Measurements from ENCODE around the gene SLC51A.

Gene SLC51A

DNA sequence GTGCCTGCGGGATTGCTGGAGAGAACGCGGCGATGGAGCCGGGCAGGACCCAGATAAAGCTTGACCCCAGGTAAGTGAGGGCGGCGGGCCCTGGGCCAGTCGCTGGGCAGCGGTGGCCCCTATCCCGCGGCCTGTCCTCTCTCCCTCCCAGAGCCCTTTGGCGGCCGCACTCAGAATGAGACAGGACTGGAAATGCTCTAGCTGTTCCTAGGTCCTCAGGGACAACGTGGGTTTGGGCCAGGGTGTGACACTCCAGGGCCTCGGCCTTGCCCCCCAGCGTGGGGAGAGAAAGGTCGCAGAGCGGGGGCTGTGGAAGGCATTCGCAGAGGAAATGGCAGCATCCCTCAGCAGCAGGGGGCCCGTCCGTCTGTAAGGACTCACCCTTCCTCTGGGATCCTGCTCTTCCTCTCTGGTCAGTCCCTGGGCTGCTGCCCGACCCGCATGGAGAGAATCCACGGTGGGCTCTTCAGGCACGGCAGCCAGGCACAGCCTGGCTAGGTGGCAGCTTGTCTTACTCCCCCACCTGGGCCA, 412 bp downstream of the SLC51A start:
- no peak for DNase-seq (ENCODE audit: low spot score)

DNA sequence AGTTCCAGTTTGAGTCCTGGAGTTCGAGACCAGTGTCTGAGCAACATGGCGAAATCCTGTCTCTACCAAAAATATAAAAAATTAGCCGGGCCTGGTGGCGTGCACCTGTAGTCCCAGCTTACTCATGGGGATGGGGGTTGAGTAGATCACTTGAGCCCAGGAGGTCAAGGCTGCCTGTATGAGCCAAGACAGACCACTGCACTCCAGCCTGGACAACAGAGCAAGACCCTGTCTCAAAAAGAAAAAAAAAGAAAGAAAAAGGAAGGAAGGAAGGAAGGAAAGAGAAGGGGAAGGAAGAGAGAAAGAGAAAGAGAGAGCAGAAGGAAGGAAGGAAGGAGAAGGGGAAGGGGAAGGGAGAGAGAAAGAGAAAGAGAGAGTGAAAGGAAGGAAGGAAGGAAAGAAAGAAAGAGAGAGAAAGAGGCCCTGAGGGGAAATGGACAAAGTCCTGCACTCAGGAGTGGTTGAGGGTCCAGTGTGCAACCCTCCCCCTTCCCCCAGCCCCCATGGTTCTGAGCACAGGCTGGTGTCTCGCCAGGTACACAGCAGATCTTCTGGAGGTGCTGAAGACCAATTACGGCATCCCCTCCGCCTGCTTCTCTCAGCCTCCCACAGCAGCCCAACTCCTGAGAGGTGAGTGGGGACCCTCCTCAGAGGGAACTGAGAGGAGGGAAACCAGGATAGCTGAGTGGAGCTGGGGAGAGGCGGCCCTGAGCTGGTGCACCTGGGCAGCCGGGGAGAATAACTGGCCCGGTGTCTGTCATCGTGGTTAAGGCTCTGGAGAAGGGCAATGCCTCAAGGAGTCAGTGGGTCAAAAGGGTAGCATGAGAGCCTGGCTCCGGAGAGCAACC, 1.2 kb downstream of the SLC51A start:
- DNase-seq (ENCODE audit: low spot score), result no peak

DNA sequence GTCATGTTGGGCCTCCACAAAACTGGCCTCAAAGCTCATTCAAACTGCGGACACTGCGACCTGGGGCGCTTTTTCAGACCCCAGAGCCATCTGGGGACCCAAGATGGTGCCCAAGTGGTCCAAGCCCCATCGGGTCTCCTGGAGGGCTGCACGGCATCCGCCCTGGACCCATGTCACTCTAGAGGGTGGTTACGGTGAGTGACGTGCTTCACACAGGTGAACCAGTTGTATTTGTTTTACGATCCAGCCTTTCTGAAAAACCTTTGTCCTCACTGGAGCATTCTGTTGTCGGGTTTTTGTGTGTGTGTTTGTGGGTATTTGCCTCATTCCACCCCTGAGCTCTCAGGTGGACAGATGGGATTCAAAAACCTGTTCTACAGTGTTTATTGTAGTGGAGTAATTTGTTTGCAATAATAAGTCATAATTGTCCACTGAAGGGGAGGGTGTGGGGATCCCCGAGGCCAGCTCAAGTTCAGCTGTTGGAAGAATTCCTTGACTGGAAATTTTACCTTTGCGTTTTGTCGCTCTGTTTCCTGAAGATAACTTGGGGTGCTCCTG, 1.9 kb downstream of the SLC51A start:
- no peak for DNase-seq (ENCODE audit: low spot score)

DNA sequence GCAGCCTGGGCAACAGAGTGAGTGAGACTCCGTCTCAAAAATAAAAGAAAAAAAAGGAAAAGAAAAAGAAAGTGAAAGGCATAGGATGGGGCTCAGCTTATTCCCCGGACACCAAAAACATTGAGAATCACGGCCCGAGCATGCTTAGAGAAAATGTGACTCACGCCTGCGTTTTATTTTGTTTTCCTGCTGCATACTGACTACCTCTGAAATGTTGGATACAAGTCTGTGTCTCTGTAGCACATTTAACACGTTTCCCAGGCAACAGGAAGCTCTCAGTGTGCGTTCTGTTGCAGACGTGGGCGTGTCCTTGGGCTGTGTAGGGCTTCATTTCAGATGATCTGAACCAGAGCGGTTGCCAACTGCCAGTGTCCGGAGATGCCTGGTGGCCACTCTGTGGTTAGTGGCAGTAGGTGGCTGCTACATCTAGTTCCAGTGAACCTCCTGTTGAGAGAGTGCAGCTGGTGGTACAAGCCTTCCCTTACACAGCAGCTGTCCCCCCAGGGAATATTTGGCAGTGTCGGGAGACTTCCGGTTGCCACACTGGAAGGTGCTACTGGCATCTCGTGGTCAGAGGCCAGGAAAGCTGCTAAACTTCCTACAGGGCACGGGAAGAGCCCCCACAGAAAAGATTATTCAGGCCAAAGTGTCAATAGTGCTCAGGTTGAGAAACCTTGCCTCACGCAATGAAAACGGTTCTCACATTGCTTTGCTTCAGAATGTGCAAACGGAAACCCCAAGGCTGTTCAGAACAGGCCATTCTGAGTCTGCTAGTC, 3.0 kb downstream of the SLC51A start:
- peak; percentile 90 for DNase-seq (ENCODE audit: low spot score)

DNA sequence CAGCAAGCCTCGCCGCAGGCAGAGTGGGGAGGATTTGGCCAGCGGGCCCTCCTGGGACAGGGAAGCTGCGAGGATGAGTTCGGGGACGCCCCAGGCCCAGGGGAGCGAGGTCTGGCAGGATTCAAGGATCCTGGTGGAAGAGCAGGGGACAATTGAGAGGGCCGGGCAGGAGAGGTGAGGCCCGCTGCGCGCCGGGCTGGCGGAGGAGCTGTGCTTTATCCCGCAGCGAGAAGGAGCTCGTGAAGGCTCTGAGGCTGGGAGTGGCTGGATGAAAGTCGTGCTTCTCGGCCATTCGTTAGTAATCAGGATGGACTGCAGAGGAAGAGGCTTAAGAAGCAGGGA, 3.6 kb downstream of the SLC51A start:
- DNase-seq (ENCODE audit: low spot score), result no peak

DNA sequence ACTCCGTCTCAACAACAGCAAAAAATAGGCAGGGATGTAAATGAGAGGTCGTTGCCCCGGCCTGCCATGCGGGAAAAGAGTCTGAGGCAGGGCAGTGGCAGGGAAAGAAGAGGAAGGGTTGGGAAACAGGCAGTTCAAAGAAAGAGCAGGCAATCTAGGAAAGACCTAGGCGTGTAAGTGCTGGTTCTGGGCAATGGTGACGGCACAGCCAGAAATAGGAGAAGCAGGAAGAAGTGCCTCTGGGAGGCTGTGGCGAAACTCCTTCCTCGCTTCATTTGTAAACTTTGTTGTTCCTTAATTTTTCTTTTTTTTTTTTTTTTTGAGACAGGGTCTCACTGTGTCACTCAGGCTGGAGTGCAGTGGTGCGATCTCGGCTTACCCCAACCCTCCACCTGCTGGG, 4.3 kb downstream of the SLC51A start:
- DNase-seq (ENCODE audit: low spot score), result no peak

DNA sequence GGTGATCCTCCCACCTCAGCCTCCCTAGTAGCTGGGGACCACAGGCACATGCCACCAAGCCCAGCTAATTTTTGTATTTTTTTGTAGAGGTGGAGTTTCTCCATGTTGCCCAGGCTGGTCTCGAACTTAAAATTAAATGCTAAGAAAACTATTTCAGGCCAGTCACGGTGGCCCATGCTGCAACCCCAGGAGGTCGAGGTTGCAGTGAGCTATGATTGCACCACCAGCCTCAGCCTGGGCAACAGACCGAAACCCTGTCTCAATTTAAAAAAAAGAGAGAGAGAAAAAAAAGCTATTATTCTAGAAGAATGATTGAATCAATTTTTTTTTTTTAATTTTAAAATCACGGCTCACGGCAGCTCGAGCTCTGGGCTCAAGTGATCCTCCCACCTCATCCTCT, 4.7 kb downstream of the SLC51A start:
- no peak for DNase-seq (ENCODE audit: low spot score)

DNA sequence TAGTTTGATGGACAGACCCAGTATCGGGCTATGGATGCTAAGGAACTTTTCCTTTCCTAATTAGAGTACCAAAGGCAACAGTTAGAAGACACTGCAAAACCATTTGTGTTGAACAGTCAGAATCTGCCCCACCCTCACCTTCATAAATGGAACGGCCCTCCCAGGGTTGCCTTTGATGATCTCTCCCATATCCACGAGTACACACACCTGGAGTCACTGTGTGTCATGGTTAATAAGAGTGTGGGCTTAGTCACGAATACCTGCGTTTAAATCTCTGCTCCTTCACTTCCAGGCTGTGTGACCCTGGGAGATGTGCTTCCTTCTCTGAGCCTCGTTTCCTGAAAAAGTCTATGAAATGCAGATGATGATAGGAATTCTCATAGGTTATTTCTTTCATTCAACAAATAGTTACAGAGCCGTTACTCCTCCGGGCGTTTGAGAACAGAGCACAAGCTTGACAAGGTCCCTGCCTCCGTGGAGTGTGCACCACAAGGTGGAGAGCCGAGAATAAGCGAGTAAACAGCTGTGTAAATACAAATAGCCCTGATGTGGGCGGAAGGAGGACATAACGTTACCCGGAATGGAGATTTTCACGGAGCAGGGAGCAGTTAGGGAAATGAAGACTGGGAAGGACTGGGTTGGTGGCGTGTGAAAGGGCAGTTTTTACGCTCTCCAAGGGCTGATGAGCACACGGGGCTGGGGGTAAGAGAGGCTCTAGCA, 6.7 kb downstream of the SLC51A start:
- no peak for DNase-seq (ENCODE audit: low spot score)

DNA sequence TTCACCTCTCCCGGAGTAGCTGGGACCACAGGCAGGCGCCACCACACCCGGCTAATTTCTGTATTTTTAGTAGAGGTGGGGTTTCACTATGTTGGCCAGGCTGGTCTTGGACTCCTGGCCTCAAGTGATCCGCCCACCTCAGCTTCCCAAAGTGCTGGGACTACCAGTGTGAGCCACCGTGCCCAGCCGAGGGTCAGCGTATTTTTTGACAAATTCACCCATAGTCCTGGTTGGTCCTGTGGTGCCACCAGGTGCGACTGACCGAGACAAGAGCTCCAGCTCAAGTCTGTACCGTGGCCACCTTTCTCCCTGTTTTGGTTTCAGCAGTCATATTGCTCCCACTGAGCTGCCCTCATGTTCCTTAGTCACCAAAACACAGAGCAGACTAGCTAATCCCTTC, 8.8 kb downstream of the SLC51A start:
- DNase-seq (ENCODE audit: low spot score), result no peak

DNA sequence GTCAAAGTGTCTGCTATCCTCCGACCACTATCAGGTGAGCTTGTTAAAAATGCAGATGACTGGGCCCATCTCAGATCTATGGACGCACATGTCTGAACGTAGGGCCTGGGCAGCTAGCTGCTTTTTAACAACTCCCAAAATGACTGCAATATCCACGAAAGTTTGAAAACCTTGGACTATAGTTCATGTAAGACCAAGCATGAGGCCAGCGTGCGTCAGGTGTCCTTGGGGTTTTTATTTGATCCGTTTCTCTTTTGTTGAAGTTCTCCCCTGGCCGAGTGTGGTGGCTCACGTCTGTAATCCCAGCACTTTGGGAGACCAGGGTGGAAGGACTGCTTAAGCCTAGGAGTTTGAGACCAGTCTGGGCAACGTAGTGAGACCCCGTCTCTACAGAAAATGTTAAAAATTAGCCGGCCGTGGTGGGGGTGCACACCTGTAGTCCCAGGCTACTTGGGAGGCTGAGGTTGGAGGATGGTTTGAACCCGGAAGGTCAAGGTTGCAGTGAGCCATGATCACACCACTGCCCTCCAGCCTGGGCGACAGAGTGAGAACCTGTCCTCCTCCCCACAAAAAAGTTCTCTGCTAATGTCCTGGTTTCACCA, 9.5 kb downstream of the SLC51A start:
- DNase-seq (ENCODE audit: low spot score), result no peak

DNA sequence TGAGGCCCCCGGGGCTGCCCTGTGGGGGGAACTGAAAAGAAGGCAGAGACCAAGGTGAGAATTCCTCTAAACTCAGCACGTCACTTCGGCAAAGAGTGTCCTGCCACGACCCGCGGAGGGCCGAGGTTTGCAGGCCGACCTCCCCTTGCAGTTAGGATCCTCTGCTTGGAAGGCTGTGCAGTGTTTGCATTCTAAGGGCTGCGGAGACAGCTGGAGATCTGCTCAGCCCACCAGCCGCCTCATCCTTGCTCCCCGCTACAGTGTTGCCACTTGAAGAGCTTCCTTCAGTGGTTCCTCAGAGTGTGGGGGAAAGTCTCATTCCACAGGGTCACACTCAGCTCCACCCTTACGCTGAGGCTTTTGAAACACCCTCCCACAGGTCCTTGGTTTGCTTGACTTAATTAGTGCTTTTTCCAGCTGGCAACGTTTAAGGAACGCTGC, 10.8 kb downstream of the SLC51A start:
- no peak for DNase-seq (ENCODE audit: low spot score)

DNA sequence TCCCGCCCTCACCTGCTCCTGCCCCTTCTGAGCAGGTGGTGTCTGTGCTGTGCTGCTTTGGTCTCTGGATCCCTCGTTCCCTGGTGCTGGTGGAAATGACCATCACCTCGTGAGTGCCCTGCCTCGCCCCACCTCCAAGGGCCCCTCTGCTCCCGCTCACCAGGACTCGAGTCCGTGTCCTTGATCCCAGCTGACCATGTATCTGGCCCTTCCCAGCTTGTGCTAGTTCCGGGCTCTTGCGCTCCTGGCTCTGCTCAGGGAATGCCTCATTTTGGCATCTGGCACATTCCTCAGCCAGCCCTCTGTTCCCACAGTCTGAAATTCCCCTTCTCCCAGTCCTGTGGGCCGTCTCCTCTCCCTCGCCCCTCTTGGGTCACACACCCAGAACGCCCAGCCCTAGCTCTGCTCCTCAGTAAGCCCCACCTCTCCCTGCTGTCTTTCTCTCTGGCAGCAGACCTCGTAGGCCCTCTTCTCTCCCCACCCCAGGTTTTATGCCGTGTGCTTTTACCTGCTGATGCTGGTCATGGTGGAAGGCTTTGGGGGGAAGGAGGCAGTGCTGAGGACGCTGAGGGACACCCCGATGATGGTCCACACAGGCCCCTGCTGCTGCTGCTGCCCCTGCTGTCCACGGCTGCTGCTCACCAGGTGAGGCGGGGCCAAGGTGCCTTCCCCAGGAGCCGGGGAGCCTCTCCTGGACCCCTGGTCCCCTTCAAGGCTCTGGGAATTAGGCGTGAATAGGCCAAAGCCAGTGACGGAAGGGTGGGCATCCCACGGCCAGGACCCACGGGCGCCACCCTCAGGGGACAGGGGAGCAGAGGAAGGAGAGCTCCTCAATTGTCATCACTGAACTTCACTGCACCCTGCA, 11.5 kb downstream of the SLC51A start:
- peak; percentile 81 for DNase-seq (ENCODE audit: low spot score)

DNA sequence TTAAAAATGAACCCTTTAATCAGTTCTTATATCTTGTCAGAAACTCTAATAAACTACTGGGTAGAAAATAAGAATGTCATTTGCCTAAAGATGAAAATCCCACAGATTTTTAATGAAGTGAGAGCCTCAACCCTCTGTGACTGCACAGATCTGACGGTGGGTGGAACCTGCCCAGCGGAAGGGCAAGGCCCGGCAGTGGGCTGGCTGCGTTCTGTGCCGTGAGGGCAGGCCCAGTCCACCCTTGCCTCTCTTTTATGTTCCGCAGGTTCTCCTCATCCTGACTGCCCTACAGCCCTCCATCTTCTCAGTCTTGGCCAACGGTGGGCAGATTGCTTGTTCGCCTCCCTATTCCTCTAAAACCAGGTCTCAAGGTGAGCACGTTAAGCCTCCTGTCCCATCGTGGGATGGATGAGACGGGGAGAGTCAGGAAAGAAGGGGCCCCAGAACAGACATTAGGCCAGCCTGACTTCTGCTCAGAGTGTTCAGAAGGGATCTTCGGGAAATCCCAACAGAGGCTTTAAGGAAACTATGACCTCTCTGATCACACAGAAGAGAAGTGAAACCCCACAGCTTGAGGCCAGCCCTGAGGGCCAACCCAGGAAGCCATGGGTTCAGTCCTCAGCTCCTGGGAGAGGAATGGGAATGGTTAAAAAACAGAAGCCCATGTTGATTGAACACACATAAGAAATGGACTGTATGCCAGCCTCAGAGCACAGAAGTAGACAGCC, 16.0 kb downstream of the SLC51A start:
- DNase-seq (ENCODE audit: low spot score), result peak; percentile 2

DNA sequence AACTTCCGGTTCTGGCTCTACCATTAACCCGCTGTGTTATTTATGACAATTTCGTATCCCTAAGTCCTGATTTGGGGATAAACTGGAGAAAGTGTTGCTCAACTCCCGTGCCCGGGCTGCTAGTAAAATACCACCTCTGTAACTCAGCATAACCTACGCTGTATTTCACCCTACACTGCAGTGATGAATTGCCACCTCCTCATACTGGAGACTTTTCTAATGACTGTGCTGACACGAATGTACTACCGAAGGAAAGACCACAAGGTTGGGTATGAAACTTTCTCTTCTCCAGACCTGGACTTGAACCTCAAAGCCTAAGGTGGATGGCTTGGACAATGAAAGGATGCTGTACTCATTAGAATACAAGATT, 16.5 kb downstream of the SLC51A start:
- no peak for DNase-seq (ENCODE audit: low spot score)

DNA sequence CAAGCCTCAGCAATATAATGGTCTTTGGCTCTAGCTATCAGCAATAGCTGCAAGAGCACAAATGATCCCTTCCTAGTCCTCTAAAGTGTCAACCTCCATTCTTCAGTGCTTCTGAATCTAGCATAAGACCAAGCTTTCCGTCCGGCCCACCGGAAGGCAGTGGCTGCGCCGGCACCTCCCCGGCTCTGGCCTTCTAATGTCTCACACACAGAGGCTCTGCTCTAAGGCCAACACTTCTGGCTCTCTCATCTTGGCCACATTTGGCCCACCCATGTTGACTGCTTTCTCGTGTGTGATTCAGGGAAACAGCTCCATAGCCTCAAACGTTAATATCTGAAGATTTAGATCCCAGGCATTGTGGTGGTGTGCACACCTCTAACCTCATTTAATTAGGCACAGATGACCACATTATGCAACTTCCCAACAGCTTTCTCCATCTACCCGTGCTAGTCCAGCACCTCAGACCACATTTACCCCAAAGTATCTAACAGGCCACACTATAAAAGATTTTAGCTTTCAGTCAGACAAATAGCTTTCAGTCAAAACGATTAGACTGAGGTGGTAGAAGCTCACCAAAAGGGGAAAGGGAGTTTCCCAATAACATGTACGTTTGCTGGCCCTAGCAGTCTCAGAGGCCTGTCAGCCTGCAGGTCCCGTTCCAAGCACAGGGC, 19.3 kb downstream of the SLC51A start:
- DNase-seq (ENCODE audit: low spot score), result peak; percentile 14

DNA sequence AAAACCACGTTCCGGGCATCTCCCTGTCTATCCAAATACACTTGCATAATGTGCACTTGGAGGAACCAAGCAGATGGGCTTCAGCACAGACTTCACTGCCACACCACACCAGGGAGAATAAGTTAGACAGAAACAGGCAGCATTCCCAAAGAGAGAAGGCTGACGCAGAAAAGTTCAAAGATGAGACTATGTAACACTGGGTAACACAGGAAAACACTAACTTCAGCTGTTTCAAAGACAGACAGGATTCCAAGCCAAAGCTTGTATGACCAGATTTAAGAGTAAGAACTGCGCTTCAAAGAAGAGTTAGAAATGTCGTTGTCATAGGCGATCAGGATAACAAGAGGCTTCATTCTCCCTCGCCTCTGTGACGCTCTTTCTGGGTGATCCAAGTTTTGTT, 19.9 kb downstream of the SLC51A start:
- DNase-seq (ENCODE audit: low spot score), result no peak

DNA sequence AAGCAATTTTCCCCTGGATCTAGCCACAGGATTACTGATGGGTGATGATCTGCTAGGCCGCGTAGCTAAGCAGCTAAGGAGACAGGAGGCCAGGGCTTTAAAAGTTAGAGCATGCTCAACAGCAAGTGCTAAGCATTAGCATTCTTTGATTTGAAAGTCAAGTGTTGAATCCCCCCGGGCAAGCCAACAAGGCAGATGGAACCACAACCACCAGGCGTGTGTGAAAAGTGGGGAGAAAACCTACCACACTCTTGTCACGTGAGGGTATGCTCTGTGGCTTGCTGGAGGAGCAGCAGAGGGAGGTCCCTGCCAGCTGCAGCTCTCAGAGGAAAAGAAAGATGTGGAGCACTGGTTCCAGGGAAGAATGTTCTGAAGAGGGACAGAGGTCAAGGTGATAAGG, 20.9 kb downstream of the SLC51A start:
- no peak for DNase-seq (ENCODE audit: low spot score)

DNA sequence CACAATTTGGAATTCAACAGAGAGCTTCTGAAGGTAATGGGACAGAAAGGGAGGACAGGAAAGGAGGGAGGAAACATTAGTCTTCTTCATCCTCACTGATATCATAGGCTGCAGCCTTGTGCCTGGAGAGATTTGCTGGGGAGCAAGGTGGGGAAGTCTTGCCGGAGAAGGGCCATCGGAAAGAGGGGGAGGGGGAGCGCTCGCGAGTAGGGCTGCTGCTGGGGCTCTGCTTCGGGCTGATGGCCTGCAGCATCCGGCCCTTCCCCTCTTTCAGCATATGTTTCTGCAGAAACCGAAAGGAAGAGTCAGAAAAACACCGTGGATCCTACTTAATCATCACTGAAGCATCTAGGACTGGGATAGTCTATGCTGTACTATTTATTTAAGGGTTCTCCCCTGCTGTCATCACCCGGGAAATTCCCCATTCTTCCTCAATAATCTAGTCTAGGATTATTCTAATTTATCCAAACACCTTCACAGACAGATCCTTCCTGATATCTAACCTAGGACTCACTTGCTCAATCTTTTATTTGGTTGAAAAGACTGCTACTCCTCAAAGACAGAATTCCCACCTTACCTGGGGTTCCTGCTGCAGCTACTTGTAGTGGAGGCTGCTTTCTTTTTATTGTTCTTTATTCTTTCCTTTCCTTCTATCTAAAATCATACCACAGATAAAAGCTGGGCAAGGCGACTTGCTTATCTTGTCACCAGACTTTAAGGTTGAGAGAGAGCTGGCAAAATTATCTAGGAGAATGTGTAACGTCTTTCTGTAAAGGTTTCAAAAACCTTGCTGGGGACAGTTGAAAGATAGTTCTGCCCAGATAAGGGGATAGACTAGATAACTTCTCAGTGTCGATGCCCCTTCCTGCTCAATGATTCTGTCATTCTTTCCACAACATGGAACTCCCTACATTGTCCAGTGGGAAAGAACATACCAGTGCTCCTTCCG, 22.6 kb downstream of the SLC51A start:
- DNase-seq (ENCODE audit: low spot score), result no peak

DNA sequence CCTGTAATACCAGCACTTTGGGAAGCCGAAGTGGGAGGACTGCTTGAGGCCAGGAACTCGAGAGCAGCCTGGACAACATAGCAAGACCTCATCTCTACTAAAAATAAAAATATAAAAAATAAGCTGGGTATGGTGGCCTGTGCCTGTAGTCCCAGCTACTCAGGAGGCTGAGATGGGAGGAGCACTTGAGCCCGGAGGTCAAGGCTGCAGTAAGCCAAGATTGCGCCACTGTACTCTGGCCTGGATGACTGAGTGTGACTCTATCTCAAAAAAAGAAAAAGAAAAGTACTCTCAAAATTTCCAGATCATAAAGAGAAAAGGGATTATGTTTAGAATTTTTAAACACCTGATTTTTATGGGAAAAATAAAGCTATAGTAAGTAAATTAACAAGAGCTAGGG, 24.1 kb downstream of the SLC51A start:
- no peak for DNase-seq (ENCODE audit: low spot score)
